Thoracic aorta (tissue), 2 donors: Measurements from ENCODE around the gene GSKIP. TPM values are rescaled to one million over a fixed set of nuclear protein-coding genes. Genes with fewer than 3 reads are reported as not detected.

Experiments
- ATAC-seq: fragments of 150-250 bp; one replicate; pipeline ENCODE4 v1.8.0; 2017; ENCODE audit warnings: low read depth; ENCODE audit not compliant: insufficient number of reproducible peaks, low FRiP score
- DNase-seq: peaks from one replicate; pipeline ENCODE4 v3.0.0-alpha.2; 2020; ENCODE audit warnings: low spot score
- H3K27ac ChIP-seq, 2 donors: fragments of 200-600 bp; sonication (generic); 1 replicate in 1 of 2; 2 replicates in 1 of 2; pipeline ENCODE4 v1.5.1; 2016; ENCODE audit warnings: mild to moderate bottlenecking in 2 of 2, moderate library complexity in 2 of 2
- H3K27me3 ChIP-seq: fragments of 200-600 bp; sonication (generic); replicated peaks from 2 replicates; pipeline ENCODE4 v1.6.0; 2016; ENCODE audit warnings: mild to moderate bottlenecking; ENCODE audit not compliant: insufficient read depth
- H3K36me3 ChIP-seq: fragments of 200-600 bp; sonication (generic); one replicate; pipeline ENCODE4 v1.5.1; 2016
- H3K4me1 ChIP-seq, 2 donors: fragments of 200-600 bp; sonication (generic); 1 replicate in 1 of 2; 2 replicates in 1 of 2; pipeline versions ENCODE4 v1.5.1 to v1.6.0; 2016; ENCODE audit warnings: low read depth in 2 of 2, mild to moderate bottlenecking in 1 of 2; ENCODE audit not compliant: control insufficient read depth in 1 of 2
- H3K4me3 ChIP-seq: fragments of 200-600 bp; sonication (generic); 2 replicates; pipeline ENCODE4 v1.5.1; 2016; ENCODE audit warnings: mild to moderate bottlenecking
- H3K9me3 ChIP-seq: fragments of 200-600 bp; sonication (generic); 2 replicates; pipeline ENCODE4 v1.5.1; 2016
- total RNA-seq, 2 donors: library from RNA; depleted of rRNA; stranded (reverse); fragments of >200 nt; gene quantifications; one replicate each; pipeline versions ENCODE4 v1.1.0 to v1.2.3, GENCODE V29; 2016
- TF ChIP-seq, protein P1 (sequence below): fragments of 200-600 bp; sonication (generic); IDR thresholded peaks from one replicate; pipeline ENCODE4 v1.5.1; 2019; ENCODE audit warnings: antibody characterized with exemption

Gene GSKIP
- total RNA-seq, 2 donors from 2014 or later: 9.0 to 13.9 TPM

DNA sequence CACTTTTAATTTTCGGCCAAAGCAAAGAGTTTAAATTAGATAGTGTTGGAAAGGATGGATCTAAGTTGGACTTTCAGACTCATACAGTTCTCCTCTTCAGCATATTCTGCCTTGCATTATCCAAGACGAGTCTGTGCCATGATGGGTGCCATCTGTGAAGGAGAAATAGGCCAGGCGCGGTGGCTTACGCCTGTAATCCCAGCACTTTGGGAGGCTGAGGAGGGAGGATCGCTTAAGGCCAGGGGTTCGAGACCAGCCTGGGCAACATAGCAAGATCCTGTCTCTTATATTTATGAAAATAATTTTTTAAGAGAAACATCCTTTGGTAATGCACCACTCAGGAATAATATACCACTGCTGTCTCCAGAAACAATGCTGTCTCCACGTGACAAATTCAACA, 35.1 kb downstream of the GSKIP start:
- no peaks in the 10 kb centered on the region for H3K9me3 ChIP-seq
- no peaks in the 10 kb centered on the region for H3K27me3 ChIP-seq
- TF ChIP-seq, protein P1, sequence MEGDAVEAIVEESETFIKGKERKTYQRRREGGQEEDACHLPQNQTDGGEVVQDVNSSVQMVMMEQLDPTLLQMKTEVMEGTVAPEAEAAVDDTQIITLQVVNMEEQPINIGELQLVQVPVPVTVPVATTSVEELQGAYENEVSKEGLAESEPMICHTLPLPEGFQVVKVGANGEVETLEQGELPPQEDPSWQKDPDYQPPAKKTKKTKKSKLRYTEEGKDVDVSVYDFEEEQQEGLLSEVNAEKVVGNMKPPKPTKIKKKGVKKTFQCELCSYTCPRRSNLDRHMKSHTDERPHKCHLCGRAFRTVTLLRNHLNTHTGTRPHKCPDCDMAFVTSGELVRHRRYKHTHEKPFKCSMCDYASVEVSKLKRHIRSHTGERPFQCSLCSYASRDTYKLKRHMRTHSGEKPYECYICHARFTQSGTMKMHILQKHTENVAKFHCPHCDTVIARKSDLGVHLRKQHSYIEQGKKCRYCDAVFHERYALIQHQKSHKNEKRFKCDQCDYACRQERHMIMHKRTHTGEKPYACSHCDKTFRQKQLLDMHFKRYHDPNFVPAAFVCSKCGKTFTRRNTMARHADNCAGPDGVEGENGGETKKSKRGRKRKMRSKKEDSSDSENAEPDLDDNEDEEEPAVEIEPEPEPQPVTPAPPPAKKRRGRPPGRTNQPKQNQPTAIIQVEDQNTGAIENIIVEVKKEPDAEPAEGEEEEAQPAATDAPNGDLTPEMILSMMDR: no peak
- H3K4me3 ChIP-seq: no peak overlapping the region
- H3K36me3 ChIP-seq: no peaks in the 10 kb centered on the region
- H3K27ac ChIP-seq: no peak overlapping the region
- DNase-seq (no peak), ATAC-seq (no peak)
- no peaks in the 10 kb centered on the region for H3K4me1 ChIP-seq

DNA sequence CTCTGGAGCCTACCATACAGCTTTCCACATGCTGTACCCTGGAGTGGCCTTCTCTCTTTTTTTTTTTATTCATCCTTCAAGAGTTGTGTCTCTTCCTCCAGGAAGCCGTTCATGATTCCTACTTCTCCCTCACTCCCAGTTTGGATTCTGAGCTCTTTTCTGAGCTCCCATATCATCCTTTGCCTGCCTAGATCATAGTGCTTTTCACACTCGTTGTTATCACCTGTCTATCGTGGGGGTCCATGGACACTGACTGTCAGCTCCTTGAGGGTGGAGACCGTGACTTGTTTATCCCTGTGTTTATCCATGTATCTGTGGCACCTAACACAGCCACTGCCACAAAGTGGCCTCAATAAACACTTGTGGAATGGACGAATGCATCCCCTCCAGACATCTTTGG, 35.6 kb downstream of the GSKIP start:
- Histone ChIP-seq H3K27ac (no peak overlapping the region), H3K4me3 (no peak overlapping the region), H3K36me3 (no peaks in the 10 kb centered on the region), H3K9me3 (no peaks in the 10 kb centered on the region), H3K27me3 (no peaks in the 10 kb centered on the region), H3K4me1 (no peaks in the 10 kb centered on the region)
- DNase-seq: no peak
- TF ChIP-seq, protein P1: no peak
- ATAC-seq: no peak

DNA sequence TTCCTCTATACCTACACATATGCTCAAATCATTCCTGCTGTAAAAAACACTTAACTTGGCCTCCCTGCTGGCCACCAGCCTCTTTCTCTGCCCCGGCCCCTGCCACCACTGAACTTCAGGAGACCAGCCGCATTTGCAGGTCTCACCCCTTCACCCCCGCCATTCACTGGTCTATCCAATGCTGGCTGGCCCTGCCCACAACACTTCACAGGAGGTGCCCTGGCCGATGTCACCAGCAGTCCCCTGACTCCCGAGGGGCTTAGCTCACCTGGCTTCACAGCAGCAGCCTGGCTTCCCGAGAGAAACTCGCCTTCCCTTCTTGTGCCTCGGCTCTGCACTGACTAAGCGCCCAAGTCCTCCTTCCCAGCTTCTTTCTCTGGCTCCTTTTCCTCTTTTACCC, 36.1 kb downstream of the GSKIP start:
- Histone ChIP-seq H3K4me3 (no peak overlapping the region), H3K27me3 (no peaks in the 10 kb centered on the region), H3K4me1 (no peaks in the 10 kb centered on the region), H3K27ac (no peak overlapping the region), H3K36me3 (no peaks in the 10 kb centered on the region), H3K9me3 (no peaks in the 10 kb centered on the region)
- TF ChIP-seq, protein P1: no peak
- DNase-seq (no peak), ATAC-seq (no peak)

DNA sequence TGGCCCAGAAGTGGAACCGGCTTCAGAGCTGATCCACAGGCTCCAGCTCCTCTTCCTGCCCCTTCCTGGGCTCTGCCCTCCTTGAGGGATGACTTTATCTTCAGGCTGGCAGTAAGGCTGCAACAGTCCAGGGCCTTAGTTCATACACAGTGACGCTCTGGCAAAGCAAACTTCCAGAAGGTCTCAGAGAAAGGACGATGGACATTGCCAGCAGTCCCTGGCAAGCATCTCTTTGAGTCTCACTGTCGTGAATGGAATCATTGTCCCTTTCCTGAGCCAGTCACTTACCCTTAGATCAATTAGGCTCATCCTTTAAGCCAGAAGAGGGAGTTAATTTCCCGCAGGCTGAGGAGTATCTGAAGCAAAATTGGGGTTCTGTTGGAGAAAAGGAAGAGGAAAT, 37.2 kb downstream of the GSKIP start:
- ATAC-seq: no peak
- Histone ChIP-seq H3K36me3 (no peaks in the 10 kb centered on the region), H3K27me3 (no peaks in the 10 kb centered on the region), H3K4me1 (no peaks in the 10 kb centered on the region), H3K9me3 (no peaks in the 10 kb centered on the region), H3K4me3 (no peak overlapping the region), H3K27ac (no peak overlapping the region)
- TF ChIP-seq, protein P1: no peak
- no peak for DNase-seq

DNA sequence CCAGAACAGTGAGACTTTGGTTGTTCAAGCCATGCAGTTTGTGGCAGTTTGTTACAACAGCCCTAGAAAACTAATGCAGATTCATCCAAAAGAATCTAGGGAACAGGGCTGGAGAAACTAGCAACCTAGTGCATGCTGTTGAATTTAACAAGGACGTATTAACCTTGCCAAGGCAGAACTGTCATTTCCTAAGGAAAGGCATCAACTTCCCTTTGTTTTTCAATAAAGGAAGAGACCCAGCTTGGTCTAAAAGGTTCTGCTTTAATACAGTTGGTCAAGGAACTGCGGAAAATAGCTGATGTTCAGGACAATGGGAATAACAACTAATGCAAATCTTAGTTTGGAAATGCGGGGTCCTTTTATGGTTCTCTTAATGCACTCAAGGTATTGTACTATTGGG, 40.1 kb downstream of the GSKIP start:
- ATAC-seq (no peak), DNase-seq (no peak)
- no peaks in the 10 kb centered on the region for H3K36me3 ChIP-seq
- no peaks in the 10 kb centered on the region for H3K9me3 ChIP-seq
- H3K27ac ChIP-seq: no peak overlapping the region
- TF ChIP-seq, protein P1: no peak
- no peak overlapping the region for H3K4me3 ChIP-seq
- H3K27me3 ChIP-seq: no peaks in the 10 kb centered on the region
- no peaks in the 10 kb centered on the region for H3K4me1 ChIP-seq
